Keratinocyte (primary cell): Measurements from ENCODE around the gene MRPL49. TPM values are rescaled to one million over a fixed set of nuclear protein-coding genes. Genes with fewer than 3 reads are reported as not detected.

Source experiments
- DNase-seq: peaks from one replicate; pipeline ENCODE4 v3.0.0-alpha.2; 2011; ENCODE audit warnings: low read depth, missing footprints, low spot score
- FAIRE-seq: peaks from 2 replicates; lab custom pipeline; 2011; peaks lifted over from hg19 to GRCh38; lab: Jason Lieb, UNC
- H2AFZ ChIP-seq: 2 replicates; pipeline ENCODE4 v1.6.0; 2012; ENCODE audit warnings: low read length, control low read depth, inconsistent platforms; ENCODE audit not compliant: control insufficient read depth
- H3K27ac ChIP-seq: 2 replicates; pipeline ENCODE4 v1.5.1; 2011; ENCODE audit warnings: low read length; ENCODE audit not compliant: control insufficient read depth, insufficient read depth
- H3K27me3 ChIP-seq: 3 replicates; pipeline ENCODE4 v1.6.0; 2011; ENCODE audit warnings: low read length; ENCODE audit not compliant: control insufficient read depth, insufficient read depth; ENCODE audit errors: extremely low read depth
- H3K36me3 ChIP-seq, 2 experiments: 2 replicates in 1 of 2; 3 replicates in 1 of 2; pipeline ENCODE4 v1.5.1; 2011; ENCODE audit warnings: low read length in 2 of 2, mild to moderate bottlenecking in 1 of 2; ENCODE audit not compliant: control insufficient read depth in 2 of 2, insufficient read depth in 2 of 2; ENCODE audit errors: extremely low read depth in 1 of 2
- H3K4me1 ChIP-seq: 3 replicates; pipeline ENCODE4 v1.5.1; 2011; ENCODE audit warnings: low read length; ENCODE audit not compliant: control insufficient read depth, insufficient read depth; ENCODE audit errors: extremely low read depth
- H3K4me2 ChIP-seq: 3 replicates; pipeline ENCODE4 v1.6.0; 2011; ENCODE audit warnings: low read depth, low read length; ENCODE audit not compliant: control insufficient read depth, insufficient read depth; ENCODE audit errors: extremely low read depth
- H3K4me3 ChIP-seq, 3 experiments: fragments of 200-600 bp in 1 of 3; sonication (generic) in 1 of 3; 2 replicates in 2 of 3; 3 replicates in 1 of 3; pipeline ENCODE4 v1.5.1; 2011 to 2016; ENCODE audit warnings: low read length in 3 of 3, mild to moderate bottlenecking in 3 of 3, control low read depth in 2 of 3, inconsistent platforms in 1 of 3, low read depth in 1 of 3, mixed read lengths in 1 of 3, mixed run types in 1 of 3, moderate library complexity in 1 of 3; ENCODE audit not compliant: control insufficient read depth in 2 of 3, insufficient read depth in 2 of 3; ENCODE audit errors: extremely low read depth in 1 of 3
- H3K79me2 ChIP-seq: 2 replicates; pipeline ENCODE4 v1.6.0; 2012; ENCODE audit warnings: low read length; ENCODE audit not compliant: control insufficient read depth, insufficient read depth
- H3K9ac ChIP-seq: 3 replicates; pipeline ENCODE4 v1.6.0; 2011; ENCODE audit warnings: low read length; ENCODE audit not compliant: control insufficient read depth, insufficient read depth; ENCODE audit errors: extremely low read depth
- H3K9me1 ChIP-seq: 3 replicates; pipeline ENCODE4 v1.6.0; 2011; ENCODE audit warnings: low read length; ENCODE audit not compliant: control insufficient read depth, insufficient read depth; ENCODE audit errors: extremely low read depth
- H3K9me3 ChIP-seq: 2 replicates; pipeline ENCODE4 v1.5.1; 2012; ENCODE audit warnings: low read depth, low read length; ENCODE audit not compliant: control insufficient read depth
- H4K20me1 ChIP-seq: 3 replicates; pipeline ENCODE4 v1.6.0; 2011; ENCODE audit warnings: low read length; ENCODE audit not compliant: control insufficient read depth, insufficient read depth; ENCODE audit errors: extremely low read depth
- CTCF ChIP-seq, 3 experiments: IDR thresholded peaks in 1 of 3; conservative IDR thresholded peaks in 1 of 3; optimal IDR thresholded peaks in 1 of 3; 2 replicates in 2 of 3; 3 replicates in 1 of 3; pipeline versions ENCODE3 to v1.5.1; 2011; ENCODE audit warnings: low read length in 3 of 3, mild to moderate bottlenecking in 3 of 3, moderate library complexity in 2 of 3, control low read depth in 1 of 3, inconsistent platforms in 1 of 3; ENCODE audit not compliant: insufficient read depth in 2 of 3; ENCODE audit errors: extremely low read depth in 1 of 3
- EZH2 ChIP-seq: IDR thresholded peaks from one replicate; pipeline ENCODE4 v1.6.1; 2012; ENCODE audit warnings: inconsistent platforms, mild to moderate bottlenecking, low read length, moderate library complexity
- dilution Hi-C: fragments of 300-500 bp; cut with MboI; formaldehyde crosslinking; loops from one replicate; pipeline ENCODE4 v1.7.0; 2020; ENCODE audit warnings: low sequenced_read_pairs; ENCODE audit not compliant: extremely low pct_ligation_motif_present
- polyA plus RNA-seq, 5 experiments: library from polyadenylated mRNA; depleted of rRNA in 3 of 5; stranded (reverse) in 3 of 5; stranded (forward) in 1 of 5; unstranded in 1 of 5; fragments of >200 nt; gene quantifications; 1 replicate in 1 of 5; 2 replicates in 3 of 5; 3 replicates in 1 of 5; pipeline versions ENCODE4 v1.2.1 to v1.2.3, GENCODE V29; 2011 to 2012; ENCODE audit warnings: missing spikeins in 2 of 5, low read depth in 1 of 5, low replicate concordance in 1 of 5

The MRPL49 gene
- polyA plus RNA-seq, 1 donor (not counting 4 experiments of a cell fraction or from before 2014, with no cell fraction given): 49.6 TPM

DNA sequence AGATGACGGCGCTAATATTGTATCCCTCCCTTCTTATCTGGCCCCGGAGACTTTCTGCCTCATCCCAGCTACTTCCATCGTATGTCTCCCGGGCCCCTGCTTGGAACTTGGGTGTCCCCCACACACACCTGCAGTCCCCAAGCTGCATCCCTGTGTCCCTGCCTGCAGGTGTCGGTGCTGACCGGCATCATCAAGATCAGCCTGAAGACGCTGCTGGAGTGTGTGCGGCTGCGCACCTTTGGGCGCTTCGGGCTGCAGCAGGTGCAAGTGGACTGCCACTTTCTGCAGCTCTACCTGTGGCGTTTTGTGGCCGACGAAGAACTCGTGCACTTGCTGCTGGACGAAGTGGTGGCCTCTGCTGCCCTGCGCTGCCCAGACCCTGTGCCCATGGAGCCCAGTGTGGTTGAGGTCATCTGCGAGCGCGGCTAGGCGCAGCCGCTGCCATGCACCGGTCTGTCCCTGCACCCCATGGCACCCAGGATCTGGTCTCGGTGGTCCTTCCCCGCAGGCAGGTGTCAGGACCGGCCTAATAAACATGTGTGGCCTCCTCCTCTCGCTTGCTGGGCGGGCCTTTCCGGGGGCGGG, 10.9 kb upstream of the MRPL49 start:
- Histone ChIP-seq H3K4me3 (no peak overlapping the region), H3K9ac (no peak overlapping the region), H3K79me2 (peaks cover 11% of the 10 kb centered on the region), H3K27me3 (no peaks in the 10 kb centered on the region), H3K9me1 (peaks cover 2% of the 10 kb centered on the region), H3K4me1 (peaks cover 29% of the 10 kb centered on the region), H2AFZ (no peak overlapping the region), H4K20me1 (no peaks in the 10 kb centered on the region), H3K27ac (no peak overlapping the region), H3K36me3 (peaks cover 10 to 12% of the 10 kb centered on the region in 2 experiments), H3K9me3 (no peaks in the 10 kb centered on the region), H3K4me2 (no peak overlapping the region)
- dilution Hi-C loops: no loop called here
- DNase-seq: no peak
- TF ChIP-seq EZH2: no peak
- no peak for TF ChIP-seq CTCF (optimal IDR thresholded peaks at IDR 0.05 in 1 of 3, IDR thresholded peaks at IDR 0.05 in 1 of 3, conservative IDR thresholded peaks at IDR 0.05 in 1 of 3; ENCODE audit: extremely low read depth in 1 of 3, insufficient read depth in 2 of 3, low read length in 3 of 3)
- FAIRE-seq: no peak

- H3K4me3 ChIP-seq: peak within 1 kb of the TSS; percentile 46 to 81 (median 68)
- peak within 1 kb of the TSS; percentile 91 for H3K4me2 ChIP-seq
- H3K9me3 ChIP-seq: no peaks in the 10 kb centered on the region
- H3K27me3 ChIP-seq: no peaks in the 10 kb centered on the region
- dilution Hi-C loops: no loop called here
- peak within 1 kb of the TSS; percentile 6 for H2AFZ ChIP-seq
- no peaks in the 10 kb centered on the region for H4K20me1 ChIP-seq
- peaks cover 32% of the 10 kb centered on the region for H3K4me1 ChIP-seq
- H3K9me1 ChIP-seq: peaks cover 2% of the 10 kb centered on the region
- peaks cover 10 to 12% of the 10 kb centered on the region in 2 experiments for H3K36me3 ChIP-seq
- H3K79me2 ChIP-seq: peaks cover 18% of the 10 kb centered on the region
- peak within 1 kb of the TSS; percentile 67 for H3K9ac ChIP-seq
- no peak for TF ChIP-seq CTCF (optimal IDR thresholded peaks at IDR 0.05 in 1 of 3, IDR thresholded peaks at IDR 0.05 in 1 of 3, conservative IDR thresholded peaks at IDR 0.05 in 1 of 3; ENCODE audit: extremely low read depth in 1 of 3, insufficient read depth in 2 of 3, low read length in 3 of 3)
- no peak for TF ChIP-seq EZH2
- H3K27ac ChIP-seq: no peak within 1 kb of the TSS
- no peak for DNase-seq
- FAIRE-seq: no peak
Observed at GRCh38 chr11:65111744-65112545, 10.2 kb upstream of the MRPL49 start, which contains the start of gene TM7SF2. TSS of gene TM7SF2 (plus strand) at chr11:65111872. CDS start at chr11:65112016, 144 bp downstream.
